H1 (cell line): Measurements from ENCODE around the gene AMPD3. TPM values are rescaled to one million over a fixed set of nuclear protein-coding genes. Genes with fewer than 3 reads are reported as not detected.

Source experiments
- CTCF ChIA-PET: fragments of 300-600 bp; sonication (Branson Sonifier 250); formaldehyde crosslinking; loops from one replicate; lab custom pipeline; 2021; ENCODE audit not compliant: partially characterized antibody; lab: Charles Lee
- POLR2A ChIA-PET: fragments of 300-600 bp; sonication (Branson Sonifier 250); formaldehyde crosslinking; loops from one replicate; lab custom pipeline; 2021; ENCODE audit warnings: inconsistent platforms; ENCODE audit not compliant: partially characterized antibody; lab: Charles Lee
- DNase-seq, 2 experiments: peaks; one replicate each; pipeline versions ENCODE4 v3.0.0 to v3.0.0-alpha.2; 2010 to 2022; ENCODE audit warnings: low spot score in 2 of 2, low read depth in 1 of 2, mixed read lengths in 1 of 2
- FAIRE-seq: peaks from 2 replicates; lab custom pipeline; 2011; peaks lifted over from hg19 to GRCh38; lab: Jason Lieb, UNC
- H2AFZ ChIP-seq: 2 replicates; pipeline ENCODE4 v1.8.1; 2012; ENCODE audit warnings: low read length, inconsistent platforms
- H2AK5ac ChIP-seq: 2 replicates; pipeline ENCODE4 v1.6.1; 2013; ENCODE audit warnings: low read depth, low read length
- H2BK120ac ChIP-seq: replicated peaks from 2 replicates; pipeline ENCODE3; 2013; ENCODE audit warnings: low read depth, low read length, inconsistent platforms
- H2BK12ac ChIP-seq: 2 replicates; pipeline ENCODE4 v1.6.1; 2013; ENCODE audit warnings: low read depth, low read length
- H2BK15ac ChIP-seq: 2 replicates; pipeline ENCODE4 v1.6.1; 2013; ENCODE audit warnings: low read length
- H2BK20ac ChIP-seq: 2 replicates; pipeline ENCODE4 v1.6.1; 2013; ENCODE audit warnings: low read length
- H2BK5ac ChIP-seq: 2 replicates; pipeline ENCODE4 v1.6.1; 2013; ENCODE audit warnings: low read depth, low read length
- H3K14ac ChIP-seq: 2 replicates; pipeline ENCODE4 v1.6.1; 2013; ENCODE audit warnings: inconsistent platforms; ENCODE audit not compliant: insufficient read length
- H3K18ac ChIP-seq: 2 replicates; pipeline ENCODE4 v1.6.1; 2013; ENCODE audit warnings: low read length; ENCODE audit errors: extremely low read depth
- H3K23ac ChIP-seq: 2 replicates; pipeline ENCODE4 v1.6.1; 2013; ENCODE audit warnings: inconsistent platforms; ENCODE audit not compliant: insufficient read length
- H3K23me2 ChIP-seq: 2 replicates; pipeline ENCODE4 v1.6.1; 2013; ENCODE audit warnings: low read depth, low read length
- H3K27ac ChIP-seq: 2 replicates; pipeline ENCODE4 v1.6.1; 2011; ENCODE audit warnings: low read depth, low read length, inconsistent platforms
- H3K27me3 ChIP-seq, 4 experiments: replicated peaks in 1 of 4; 1 replicate in 1 of 4; 2 replicates in 3 of 4; pipeline versions ENCODE4 v1.6.1 to v1.8.1; 2011 to 2013; ENCODE audit warnings: low read length in 3 of 4, mild to moderate bottlenecking in 3 of 4, inconsistent platforms in 2 of 4, mixed read lengths in 2 of 4, moderate library complexity in 1 of 4; ENCODE audit not compliant: control insufficient read depth in 3 of 4, insufficient read depth in 3 of 4; ENCODE audit errors: extremely low read depth in 1 of 4
- H3K36me3 ChIP-seq, 4 experiments: 2 replicates each; pipeline versions ENCODE4 v1.6.1 to v1.8.1; 2011 to 2013; ENCODE audit warnings: mild to moderate bottlenecking in 4 of 4, low read length in 3 of 4, moderate library complexity in 2 of 4, control low read depth in 1 of 4, inconsistent platforms in 1 of 4; ENCODE audit not compliant: insufficient read depth in 4 of 4, control insufficient read depth in 2 of 4
- H3K4ac ChIP-seq: replicated peaks from 2 replicates; pipeline ENCODE3; 2013; ENCODE audit warnings: low read length, low read depth, mixed read lengths, inconsistent platforms; ENCODE audit not compliant: insufficient read length
- H3K4me1 ChIP-seq, 4 experiments: replicated peaks in 1 of 4; 1 replicate in 1 of 4; 2 replicates in 3 of 4; pipeline versions ENCODE4 v1.6.1 to v1.8.1; 2011 to 2013; ENCODE audit warnings: low read length in 3 of 4, inconsistent platforms in 2 of 4, mixed read lengths in 1 of 4; ENCODE audit not compliant: insufficient read depth in 4 of 4, control insufficient read depth in 3 of 4
- H3K4me2 ChIP-seq, 2 experiments: 2 replicates each; pipeline versions ENCODE4 v1.6.1 to v1.8.1; 2011 to 2013; ENCODE audit warnings: low read depth in 2 of 2, low read length in 2 of 2, control low read depth in 1 of 2, inconsistent platforms in 1 of 2, mild to moderate bottlenecking in 1 of 2; ENCODE audit not compliant: insufficient read depth in 1 of 2
- H3K4me3 ChIP-seq, 4 experiments: fragments of 200-600, 300-600 bp in 1 of 4; sonication (generic), shearing (Covaris generic), sonication (Bioruptor Twin) in 1 of 4; 2 replicates each; pipeline versions ENCODE4 v1.5.1 to v1.8.1; 2011 to 2016; ENCODE audit warnings: low read length in 4 of 4, low read depth in 3 of 4, control low read depth in 2 of 4, inconsistent platforms in 2 of 4, mild to moderate bottlenecking in 2 of 4, mixed read lengths in 1 of 4, moderate library complexity in 1 of 4; ENCODE audit not compliant: insufficient read depth in 2 of 4; ENCODE audit errors: extremely low read depth in 1 of 4
- H3K56ac ChIP-seq: replicated peaks from 2 replicates; pipeline ENCODE3; 2013; ENCODE audit warnings: low read depth, mild to moderate bottlenecking, mixed read lengths, low read length, inconsistent platforms; ENCODE audit not compliant: insufficient read length
- H3K79me1 ChIP-seq: 2 replicates; pipeline ENCODE4 v1.6.1; 2013; ENCODE audit warnings: low read depth, low read length, control low read depth
- H3K79me2 ChIP-seq, 2 experiments: 2 replicates each; pipeline versions ENCODE4 v1.6.1 to v1.8.1; 2012 to 2013; ENCODE audit warnings: low read length in 2 of 2, mild to moderate bottlenecking in 2 of 2, inconsistent platforms in 1 of 2; ENCODE audit not compliant: insufficient read depth in 2 of 2, control insufficient read depth in 1 of 2
- H3K9ac ChIP-seq, 4 experiments: replicated peaks in 1 of 4; 1 replicate in 1 of 4; 2 replicates in 3 of 4; pipeline versions ENCODE4 v1.6.1 to v1.8.1; 2011 to 2013; ENCODE audit warnings: low read depth in 3 of 4, low read length in 3 of 4, control low read depth in 2 of 4, mild to moderate bottlenecking in 2 of 4, moderate library complexity in 2 of 4, inconsistent platforms in 1 of 4; ENCODE audit errors: extremely low read depth in 1 of 4
- H3K9me3 ChIP-seq, 2 experiments: 2 replicates each; pipeline versions ENCODE4 v1.6.1 to v1.8.1; 2012 to 2013; ENCODE audit warnings: mild to moderate bottlenecking in 2 of 2, moderate library complexity in 2 of 2, control low read depth in 1 of 2, inconsistent platforms in 1 of 2, low read depth in 1 of 2, low read length in 1 of 2, mixed read lengths in 1 of 2; ENCODE audit not compliant: insufficient read depth in 2 of 2
- H4K20me1 ChIP-seq, 2 experiments: replicated peaks in 1 of 2; 2 replicates each; pipeline versions ENCODE3 to v1.8.1; 2011 to 2013; ENCODE audit warnings: inconsistent platforms in 2 of 2, low read length in 2 of 2, mild to moderate bottlenecking in 1 of 2; ENCODE audit not compliant: insufficient read depth in 2 of 2, control insufficient read depth in 1 of 2
- H4K5ac ChIP-seq: 2 replicates; pipeline ENCODE4 v1.6.1; 2013; ENCODE audit warnings: low read length, low read depth, mixed read lengths, inconsistent platforms; ENCODE audit not compliant: insufficient read length
- H4K8ac ChIP-seq: 2 replicates; pipeline ENCODE4 v1.8.0; 2013; ENCODE audit warnings: mild to moderate bottlenecking, moderate library complexity, low read length, inconsistent platforms; ENCODE audit not compliant: insufficient read depth; ENCODE audit errors: extremely low read depth
- H4K91ac ChIP-seq: replicated peaks from 2 replicates; pipeline ENCODE3; 2013; ENCODE audit warnings: low read length, mixed read lengths, inconsistent platforms; ENCODE audit not compliant: insufficient read length
- CEBPB ChIP-seq: IDR thresholded peaks from 2 replicates; pipeline ENCODE4 v1.6.1; 2012; ENCODE audit warnings: low read depth, low read length
- CREB1 ChIP-seq: IDR thresholded peaks from 2 replicates; pipeline ENCODE4 v1.6.1; 2012; ENCODE audit warnings: inconsistent platforms
- CTBP2 ChIP-seq: IDR thresholded peaks from 2 replicates; pipeline ENCODE4 v1.7.0; 2011; ENCODE audit warnings: borderline replicate concordance, mild to moderate bottlenecking, moderate library complexity, mixed read lengths, low read length; ENCODE audit not compliant: insufficient read depth, insufficient read length
- POLR2A ChIP-seq, 2 experiments: IDR thresholded peaks; 1 replicate in 1 of 2; 2 replicates in 1 of 2; pipeline ENCODE4 v1.6.1; 2011; ENCODE audit warnings: low read depth in 2 of 2, low read length in 2 of 2, mild to moderate bottlenecking in 2 of 2; ENCODE audit errors: control extremely low read depth in 1 of 2
- RAD21 ChIP-seq, 2 experiments: IDR thresholded peaks in 1 of 2; conservative IDR thresholded peaks in 1 of 2; 2 replicates each; pipeline ENCODE4 v1.6.1; 2011; ENCODE audit warnings: low read depth in 2 of 2, low read length in 2 of 2, improper control_type of control experiment in 1 of 2, inconsistent platforms in 1 of 2, mild to moderate bottlenecking in 1 of 2, moderate library complexity in 1 of 2
- SIRT6 ChIP-seq: IDR thresholded peaks from one replicate; pipeline ENCODE4 v1.7.1; 2012; ENCODE audit warnings: low read length, inconsistent platforms
- SRF ChIP-seq: IDR thresholded peaks from 2 replicates; pipeline ENCODE4 v1.6.1; 2011; ENCODE audit warnings: mild to moderate bottlenecking, low read depth, low read length, moderate library complexity
- TAF1 ChIP-seq: IDR thresholded peaks from 2 replicates; pipeline ENCODE4 v1.6.1; 2011; ENCODE audit warnings: mild to moderate bottlenecking, low read depth, low read length
- polyA plus RNA-seq, 7 experiments: library from polyadenylated mRNA; depleted of rRNA in 3 of 7; stranded (reverse) in 5 of 7; unstranded in 2 of 7; fragments of >200 nt in 5 of 7; fragments of 200-250 nt in 2 of 7; gene quantifications; 1 replicate in 5 of 7; 2 replicates in 1 of 7; 4 replicates in 1 of 7; pipeline versions ENCODE4 v1.2.1 to v1.2.3, GENCODE V29; 2011 to 2013; ENCODE audit warnings: missing spikeins in 2 of 7, mixed read lengths in 2 of 7
- total RNA-seq: library from RNA; stranded (reverse); fragmentation: NEBNext Ultra II Directional; extraction: Animal tissue kit (Norgen Biotek cat#: 25700); gene quantifications from 2 replicates; pipeline ENCODE4 v1.2.1, GENCODE V29; 2021

AMPD3 gene
- total and polyA plus RNA-seq, 2 of the 8 experiments (the other 6 are each of a cell fraction or from before 2014, with no cell fraction given) = 4.0 to 6.3 TPM

GRCh38 chr11:10506008-10506370 is 50.9 kb downstream of the AMPD3 start:
- no peak overlapping the region for H3K4me2 ChIP-seq
- H2BK12ac ChIP-seq = no peak overlapping the region
- H3K18ac ChIP-seq = no peak overlapping the region
- H4K5ac ChIP-seq = no peak overlapping the region
- TF ChIP-seq TAF1 (no peak), CTBP2 (no peak), SIRT6 (no peak), POLR2A (IDR thresholded peaks at IDR 0.05; ENCODE audit: control extremely low read depth in 1 of 2, low read depth in 2 of 2, low read length in 2 of 2) (no peak), SRF (no peak), RAD21 (IDR thresholded peaks at IDR 0.05 in 1 of 2, conservative IDR thresholded peaks at IDR 0.05 in 1 of 2; ENCODE audit: low read depth in 2 of 2, low read length in 2 of 2) (no peak), CEBPB (no peak), CREB1 (no peak)
- no peak overlapping the region for H3K14ac ChIP-seq
- no peak overlapping the region for H3K4me3 ChIP-seq
- H3K56ac ChIP-seq = no peak overlapping the region
- no peak overlapping the region for H3K4ac ChIP-seq
- H4K20me1 ChIP-seq = no peaks in the 10 kb centered on the region
- H3K4me1 ChIP-seq = peaks cover under 1 to 4% (median 2%) of the 10 kb centered on the region in 4 experiments; a peak in 4 of 7 replicates
- H3K23ac ChIP-seq = no peak overlapping the region
- no peak overlapping the region for H4K91ac ChIP-seq
- DNase-seq = no peak
- no peak overlapping the region for H2BK120ac ChIP-seq
- CTCF ChIA-PET = no interaction called here
- no peak overlapping the region for H3K27ac ChIP-seq
- H4K8ac ChIP-seq = no peak overlapping the region
- POLR2A ChIA-PET = no interaction called here
- FAIRE-seq = no peak
- no peak overlapping the region for H2BK20ac ChIP-seq
- no peak overlapping the region for H2BK15ac ChIP-seq
- H3K36me3 ChIP-seq = no peaks in the 10 kb centered on the region; a peak in 1 of 8 replicates
- H3K79me1 ChIP-seq = no peaks in the 10 kb centered on the region
- H2AFZ ChIP-seq = no peak overlapping the region
- H2BK5ac ChIP-seq = no peak overlapping the region
- no peaks in the 10 kb centered on the region for H3K79me2 ChIP-seq
- no peak overlapping the region for H2AK5ac ChIP-seq
- no peaks in the 10 kb centered on the region for H3K23me2 ChIP-seq
- no peaks in the 10 kb centered on the region for H3K9me3 ChIP-seq
- no peaks in the 10 kb centered on the region; a peak in 1 of 7 replicates for H3K27me3 ChIP-seq
- no peak overlapping the region for H3K9ac ChIP-seq
